Urinary bladder (tissue), 4 donors: ENCODE measurements around the gene SSX2IP. TPM values are rescaled to one million over a fixed set of nuclear protein-coding genes. Genes with fewer than 3 reads are reported as not detected.
A peak's percentile ranks its signal among the peaks of the same experiment; 100 is the strongest.
"Not testable (repeated sequence)": the region's sequence is repeated elsewhere in the genome, so short reads cannot be mapped to it uniquely, and the experiment has no call there.

ENCODE experiments used
- DNase-seq: peaks from one replicate; pipeline ENCODE4 v3.0.0-alpha.2; 2015; ENCODE audit errors: extremely low spot score
- H3K27ac ChIP-seq: one replicate; pipeline ENCODE4 v1.5.1; 2013; ENCODE audit warnings: low read depth, mild to moderate bottlenecking, moderate library complexity
- H3K36me3 ChIP-seq: one replicate; pipeline ENCODE4 v1.6.1; 2013; ENCODE audit warnings: mild to moderate bottlenecking, moderate library complexity; ENCODE audit not compliant: insufficient read depth
- H3K4me1 ChIP-seq: one replicate; pipeline ENCODE4 v1.6.1; 2013; ENCODE audit warnings: mild to moderate bottlenecking, moderate library complexity; ENCODE audit not compliant: insufficient read depth
- H3K4me3 ChIP-seq: one replicate; pipeline ENCODE4 v1.5.1; 2013; ENCODE audit warnings: low read depth, low read length
- WGBS: extraction: QIAGEN DNeasy Blood & Tissue Kit; methylation state at CpG from one replicate; pipeline ENCODE4 v1.1.7; 2013; 5-methylcytosine and 5-hydroxymethylcytosine counted together
- polyA plus RNA-seq: library from polyadenylated mRNA; stranded (reverse); fragments of 200-250 nt; gene quantifications from one replicate; pipeline ENCODE4 v1.2.3, GENCODE V29; 2013
- total RNA-seq: library from RNA; depleted of rRNA; stranded (reverse); fragments of >200 nt; gene quantifications from one replicate; pipeline ENCODE4 v1.2.3, GENCODE V29; 2014
- donor health status: healthy with polysubstance abuse.
- donor health status: healthy.

The SSX2IP gene
- total and polyA plus RNA-seq, 2 donors = 8.2 to 33.3 TPM

DNA sequence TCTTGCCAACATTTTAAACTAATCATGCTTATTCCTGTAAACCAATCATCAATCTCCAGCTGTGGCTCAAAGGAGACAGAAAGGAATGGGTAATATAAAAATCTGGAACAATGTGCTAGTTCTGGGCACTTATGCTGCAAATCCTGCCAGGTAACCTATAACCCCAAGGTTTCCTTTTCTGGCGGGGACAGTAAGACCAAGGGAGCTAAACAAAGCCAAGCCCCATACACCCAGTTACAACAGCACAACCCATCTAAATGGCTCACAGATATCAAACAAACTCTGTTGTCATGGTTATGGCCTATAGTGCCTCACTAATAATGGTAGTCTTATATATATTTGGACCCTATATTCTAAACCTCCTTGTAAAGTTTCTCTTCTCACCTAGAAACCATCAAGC is 79.2 kb downstream of the SSX2IP start:
- H3K36me3 ChIP-seq = no peaks in the 10 kb centered on the region
- no peak for DNase-seq
- WGBS = 90% methylated on average over 1 of the region's 1 CpG
- H3K4me1 ChIP-seq = no peaks in the 10 kb centered on the region
- H3K27ac ChIP-seq = no peak overlapping the region
- H3K4me3 ChIP-seq = no peak overlapping the region

- H3K36me3 ChIP-seq = no peaks in the 10 kb centered on the region
- no peak overlapping the region for H3K4me3 ChIP-seq
- H3K27ac ChIP-seq = no peak overlapping the region
- 82% methylated on average over 5 of the region's 5 CpGs for WGBS
- DNase-seq = no peak
- no peaks in the 10 kb centered on the region for H3K4me1 ChIP-seq
Measured at GRCh38 chr1:84606977-84607376, 83.3 kb downstream of the SSX2IP start.

- H3K27ac ChIP-seq = no peak overlapping the region
- WGBS = 98% methylated on average over 1 of the region's 1 CpG
- no peak overlapping the region for H3K4me3 ChIP-seq
- H3K4me1 ChIP-seq = no peaks in the 10 kb centered on the region
- H3K36me3 ChIP-seq = no peaks in the 10 kb centered on the region
- no peak for DNase-seq
Measured at GRCh38 chr1:84605157-84605556, 85.1 kb downstream of the SSX2IP start.

- WGBS = 32% methylated on average over 15 of the region's 15 CpGs
Measured at GRCh38 chr1:84603941-84604830, 86.1 kb downstream of the SSX2IP start.

GRCh38 chr1:84603223-84603622 is 87.0 kb downstream of the SSX2IP start:
- H3K36me3 ChIP-seq = no peaks in the 10 kb centered on the region
- H3K27ac ChIP-seq = no peak overlapping the region
- WGBS = 30% methylated on average over 2 of the region's 2 CpGs
- DNase-seq = no peak
- no peak overlapping the region for H3K4me3 ChIP-seq
- H3K4me1 ChIP-seq = no peaks in the 10 kb centered on the region

More at GRCh38 chr1:84603941-84604830, 86.1 kb downstream of the SSX2IP start:
- no peak overlapping the region for H3K27ac ChIP-seq
- DNase-seq = no peak
- H3K36me3 ChIP-seq = no peaks in the 10 kb centered on the region
- H3K4me3 ChIP-seq = peak overlapping the region; percentile 24
- no peaks in the 10 kb centered on the region for H3K4me1 ChIP-seq

- no peak for DNase-seq
- WGBS = 89% methylated on average over 5 of the region's 5 CpGs
- H3K36me3 ChIP-seq = no peaks in the 10 kb centered on the region
- H3K27ac ChIP-seq = no peak overlapping the region
- no peak overlapping the region for H3K4me3 ChIP-seq
- no peaks in the 10 kb centered on the region for H3K4me1 ChIP-seq
Measured at GRCh38 chr1:84600796-84601195, 89.5 kb downstream of the SSX2IP start.

- no peaks in the 10 kb centered on the region for H3K36me3 ChIP-seq
- no peak for DNase-seq
- H3K4me3 ChIP-seq = no peak overlapping the region
- H3K27ac ChIP-seq = no peak overlapping the region
- 49% methylated on average over 5 of the region's 5 CpGs for WGBS
- H3K4me1 ChIP-seq = no peaks in the 10 kb centered on the region
Measured at GRCh38 chr1:84598846-84599741, 91.2 kb downstream of the SSX2IP start.

DNA sequence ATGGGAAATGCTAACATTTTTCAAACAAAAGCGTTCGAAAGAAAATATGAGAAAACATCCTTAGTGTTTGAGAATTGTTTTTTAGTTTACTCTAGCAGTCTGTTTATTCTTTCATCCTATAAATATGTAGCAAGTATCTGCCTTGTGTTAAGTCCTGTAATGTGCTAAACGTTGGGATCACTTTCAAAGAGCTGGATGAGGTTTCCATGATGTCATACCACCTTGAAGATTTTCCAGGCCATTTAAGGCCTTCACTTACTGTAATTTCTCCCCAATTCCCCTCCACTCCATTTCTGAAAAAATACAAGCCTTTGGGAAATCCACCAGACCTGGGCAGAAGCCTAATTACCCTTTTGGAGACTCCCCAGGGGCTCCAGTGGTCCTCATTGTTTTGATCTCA is 91.8 kb downstream of the SSX2IP start:
- no peaks in the 10 kb centered on the region for H3K36me3 ChIP-seq
- no peak overlapping the region for H3K4me3 ChIP-seq
- no peak overlapping the region for H3K27ac ChIP-seq
- no peaks in the 10 kb centered on the region for H3K4me1 ChIP-seq
- 64% methylated on average over 3 of the region's 3 CpGs for WGBS
- DNase-seq = no peak

DNA sequence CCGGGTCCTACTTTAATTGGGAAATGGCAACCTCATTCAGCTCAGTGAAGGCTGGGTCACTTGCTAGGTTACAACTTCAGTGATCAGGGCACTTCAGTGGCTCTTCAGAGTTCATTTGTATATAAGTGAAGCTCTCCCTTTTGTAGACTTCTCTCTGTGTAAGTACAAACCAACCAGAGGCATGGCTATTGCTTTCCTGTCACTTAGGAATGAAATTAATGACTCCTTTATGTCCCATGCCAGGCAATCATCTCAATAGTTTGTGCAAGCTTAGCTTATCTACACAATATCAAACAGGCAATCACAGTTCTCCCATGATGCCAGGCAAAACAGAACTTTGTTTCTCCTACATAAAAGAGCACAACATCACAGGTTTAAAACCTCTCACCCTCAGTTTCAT is 93.2 kb downstream of the SSX2IP start:
- H3K27ac ChIP-seq = no peak overlapping the region
- H3K4me1 ChIP-seq = no peaks in the 10 kb centered on the region

GRCh38 chr1:84594959-84595358 is 95.3 kb downstream of the SSX2IP start:
- H3K27ac ChIP-seq, H3K36me3 ChIP-seq, DNase-seq, H3K4me1 ChIP-seq, H3K4me3 ChIP-seq: not testable (repeated sequence)
- WGBS = 92% methylated on average over 2 of the region's 2 CpGs

More for the DNA sequence above, 93.2 kb downstream of the SSX2IP start:
- Histone ChIP-seq H3K36me3 (no peaks in the 10 kb centered on the region), H3K4me3 (no peak overlapping the region)
- no peak for DNase-seq
- WGBS = 97% methylated on average over 1 of the region's 1 CpG

Other genes starting within 250 kb of the SSX2IP start
- 42.2 TPM for gene RPF1, start 211.2 kb downstream of the SSX2IP start, total RNA-seq
- gene RPF1, start 211.2 kb downstream of the SSX2IP start, polyA plus RNA-seq = 38.7 TPM
- gene SPATA1, start 184.1 kb downstream of the SSX2IP start, total RNA-seq = 1.2 TPM
- 0.24 TPM for gene SPATA1, start 184.1 kb downstream of the SSX2IP start, polyA plus RNA-seq
- gene GNG5, start 183.9 kb downstream of the SSX2IP start, total RNA-seq = 27.1 TPM
- gene GNG5, start 183.9 kb downstream of the SSX2IP start, polyA plus RNA-seq = 121 TPM
- 15.4 TPM for gene CTBS, start 116.0 kb downstream of the SSX2IP start, total RNA-seq
- 14.4 TPM for gene CTBS, start 116.0 kb downstream of the SSX2IP start, polyA plus RNA-seq
- gene LPAR3, start 202.7 kb upstream of the SSX2IP start, total RNA-seq = 12.8 TPM
- 1.6 TPM for gene LPAR3, start 202.7 kb upstream of the SSX2IP start, polyA plus RNA-seq